LNCAP (cell line): ENCODE data around the gene PBX2.

Experiments
- TF ChIP-seq, protein P1 (sequence below): fragments of 450-650 bp; IDR thresholded peaks from 2 replicates; pipeline ENCODE4 v1.5.1; 2017; ENCODE audit warnings: mild to moderate bottlenecking

Gene PBX2

DNA sequence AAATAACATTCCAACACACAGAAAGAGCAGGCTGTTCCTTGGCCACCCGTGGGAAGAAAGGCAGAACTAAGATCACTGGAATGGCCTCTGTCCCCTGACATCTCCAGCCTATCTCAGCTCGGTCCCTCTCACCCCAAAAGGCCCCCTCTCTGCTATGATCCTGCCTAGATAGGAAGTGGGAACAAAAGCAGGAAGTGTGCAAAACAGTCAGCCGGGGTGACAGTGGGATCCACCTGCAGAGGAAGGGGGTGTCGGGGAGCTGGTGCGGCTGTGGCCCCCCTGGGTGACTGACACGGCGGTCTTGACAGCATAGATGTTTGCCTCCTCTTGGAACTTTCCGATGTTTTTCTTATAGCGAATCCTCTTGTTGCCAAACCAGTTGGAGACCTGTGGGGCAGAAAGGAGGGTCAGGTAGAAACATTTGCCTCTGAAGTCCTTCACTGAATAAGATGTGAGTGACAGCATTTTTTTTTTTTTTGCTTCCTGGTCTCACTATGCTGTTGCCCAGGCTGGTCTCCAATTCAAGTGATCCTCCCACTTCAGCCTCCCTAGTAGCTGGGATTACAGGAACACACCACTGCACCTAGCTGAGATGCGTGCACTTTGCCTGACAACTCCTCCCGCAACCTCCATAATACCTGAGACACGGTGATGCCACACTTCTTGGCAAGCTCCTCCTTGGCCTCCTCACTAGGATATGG, 2.8 kb downstream of the PBX2 start:
- TF ChIP-seq, protein P1, sequence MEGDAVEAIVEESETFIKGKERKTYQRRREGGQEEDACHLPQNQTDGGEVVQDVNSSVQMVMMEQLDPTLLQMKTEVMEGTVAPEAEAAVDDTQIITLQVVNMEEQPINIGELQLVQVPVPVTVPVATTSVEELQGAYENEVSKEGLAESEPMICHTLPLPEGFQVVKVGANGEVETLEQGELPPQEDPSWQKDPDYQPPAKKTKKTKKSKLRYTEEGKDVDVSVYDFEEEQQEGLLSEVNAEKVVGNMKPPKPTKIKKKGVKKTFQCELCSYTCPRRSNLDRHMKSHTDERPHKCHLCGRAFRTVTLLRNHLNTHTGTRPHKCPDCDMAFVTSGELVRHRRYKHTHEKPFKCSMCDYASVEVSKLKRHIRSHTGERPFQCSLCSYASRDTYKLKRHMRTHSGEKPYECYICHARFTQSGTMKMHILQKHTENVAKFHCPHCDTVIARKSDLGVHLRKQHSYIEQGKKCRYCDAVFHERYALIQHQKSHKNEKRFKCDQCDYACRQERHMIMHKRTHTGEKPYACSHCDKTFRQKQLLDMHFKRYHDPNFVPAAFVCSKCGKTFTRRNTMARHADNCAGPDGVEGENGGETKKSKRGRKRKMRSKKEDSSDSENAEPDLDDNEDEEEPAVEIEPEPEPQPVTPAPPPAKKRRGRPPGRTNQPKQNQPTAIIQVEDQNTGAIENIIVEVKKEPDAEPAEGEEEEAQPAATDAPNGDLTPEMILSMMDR, result no peak

DNA sequence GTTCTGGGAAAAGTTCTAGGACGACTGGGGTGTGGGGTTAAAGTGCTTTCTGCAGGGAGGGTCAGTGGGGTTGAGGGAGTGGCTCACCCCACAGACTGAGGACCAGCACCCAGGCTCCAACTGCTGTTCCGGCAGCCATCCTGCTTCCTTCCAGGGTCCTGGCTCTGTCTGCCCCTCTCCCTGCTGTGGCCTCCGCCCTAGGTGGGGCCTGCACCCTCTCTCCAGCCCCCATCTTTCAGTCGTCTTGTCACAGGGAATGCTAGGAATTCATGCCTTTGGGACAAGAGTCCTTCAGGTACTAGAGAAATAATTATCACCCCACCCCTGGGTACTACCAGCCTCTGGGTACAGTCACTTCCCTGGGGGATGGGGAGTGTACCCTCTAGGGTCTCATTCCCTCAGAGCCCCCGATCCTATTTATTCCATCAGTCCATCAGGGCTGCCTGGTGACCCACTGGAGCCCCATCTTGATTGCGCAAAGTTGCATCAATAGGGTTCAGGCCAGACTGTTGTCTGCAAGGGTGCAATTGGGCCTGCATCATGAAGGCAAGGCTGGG, 5.8 kb downstream of the PBX2 start, which contains the start of gene AGER:
AGER (minus strand) TSS at position 170 of the 557 bp plus-strand sequence; CDS start at position 139, 31 bp downstream.
- TF ChIP-seq, protein P1, result no peak

DNA sequence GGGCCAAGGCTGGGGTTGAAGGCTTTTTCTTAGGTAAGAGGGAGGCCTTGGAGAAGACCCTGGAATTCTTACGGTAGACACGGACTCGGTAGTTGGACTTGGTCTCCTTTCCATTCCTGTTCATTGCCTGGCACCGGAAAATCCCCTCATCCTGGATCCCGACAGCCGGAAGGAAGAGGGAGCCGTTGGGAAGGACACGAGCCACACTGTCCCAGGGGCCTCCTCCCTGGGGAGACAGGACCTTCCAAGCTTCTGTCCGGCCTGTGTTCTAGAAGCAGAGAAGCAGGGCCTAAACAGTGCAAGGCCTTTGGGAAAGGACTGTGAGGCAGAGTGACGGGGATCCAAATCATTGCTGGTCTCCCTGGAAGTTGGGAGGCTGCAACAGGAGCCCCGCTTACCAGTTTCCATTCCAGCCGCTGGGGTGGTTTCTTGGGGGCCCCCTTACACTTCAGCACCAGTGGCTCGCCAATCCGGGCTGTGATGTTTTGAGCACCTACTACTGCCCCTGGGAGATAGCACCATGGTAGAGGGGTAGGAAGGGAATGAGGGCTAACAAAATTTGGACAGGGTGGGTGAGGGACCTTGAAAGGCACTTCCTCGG, 6.4 kb downstream of the PBX2 start:
- TF ChIP-seq, protein P1, result no peak

DNA sequence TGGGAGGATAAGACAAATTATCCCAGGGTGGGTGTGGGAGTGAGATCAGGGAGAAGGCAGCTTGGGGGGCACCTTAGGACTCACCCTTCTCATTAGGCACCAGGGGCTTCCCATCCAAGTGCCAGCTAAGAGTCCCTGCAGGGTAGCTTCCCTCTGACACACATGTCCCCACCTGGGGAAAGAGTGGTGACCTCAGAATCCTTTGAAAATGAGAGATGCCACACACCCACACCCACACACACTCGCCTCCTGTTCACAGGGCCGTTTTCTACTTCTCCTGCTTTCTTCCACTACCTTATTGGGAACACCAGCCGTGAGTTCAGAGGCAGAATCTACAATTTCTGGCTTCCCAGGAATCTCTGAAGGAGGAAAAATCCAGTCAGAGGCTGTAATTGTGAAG, 7.0 kb downstream of the PBX2 start:
- TF ChIP-seq, protein P1, result no peak

DNA sequence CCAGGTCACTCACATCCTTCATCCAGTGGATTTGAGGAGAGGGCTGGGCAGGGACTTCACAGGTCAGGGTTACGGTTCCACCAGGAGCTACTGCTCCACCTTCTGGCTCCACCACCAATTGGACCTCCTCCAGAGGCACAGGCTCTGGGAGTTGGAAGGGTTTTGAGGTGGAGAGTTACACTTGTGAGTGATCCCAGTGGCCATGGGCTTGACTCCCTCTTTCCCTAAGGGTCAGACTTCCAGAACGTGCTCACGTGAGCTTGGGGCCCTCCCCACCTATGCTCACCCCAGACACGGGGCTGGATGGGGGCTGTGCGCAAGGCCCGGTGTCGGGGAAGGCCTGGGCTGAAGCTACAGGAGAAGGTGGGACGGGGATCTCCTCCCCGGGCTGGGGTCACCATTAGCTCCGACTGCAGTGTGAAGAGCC, 7.4 kb downstream of the PBX2 start:
- TF ChIP-seq, protein P1, result no peak

DNA sequence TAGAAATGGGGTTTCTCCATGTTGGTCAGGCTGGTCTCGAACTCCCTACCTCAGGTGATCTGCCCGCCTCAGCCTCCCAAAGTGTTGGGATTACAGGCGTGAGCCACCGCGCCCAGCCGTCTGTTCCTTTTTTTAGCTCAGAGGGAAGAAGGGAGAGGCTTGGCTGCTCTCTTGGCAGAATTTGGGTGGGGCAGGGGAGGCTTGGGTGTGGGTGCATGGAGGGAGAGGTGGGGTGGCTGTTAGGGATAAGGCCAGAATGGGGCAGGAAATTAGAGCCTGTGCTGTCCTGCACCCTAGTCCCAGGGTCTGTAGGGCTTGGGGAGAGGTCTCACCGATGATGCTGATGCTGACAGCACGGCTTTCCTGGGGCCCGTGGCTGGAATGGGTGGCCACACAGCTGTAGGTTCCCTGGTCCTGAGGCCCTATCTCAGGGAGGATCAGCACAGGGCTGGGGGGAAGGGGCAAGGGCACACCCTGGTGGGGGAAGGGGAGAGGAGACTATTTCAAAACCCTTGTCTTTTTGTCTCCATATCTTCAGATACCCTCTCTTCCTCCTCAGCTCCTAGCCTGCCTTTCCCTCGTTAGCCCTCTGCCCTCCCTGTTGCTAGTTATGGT, 8.0 kb downstream of the PBX2 start:
- TF ChIP-seq, protein P1, result no peak

DNA sequence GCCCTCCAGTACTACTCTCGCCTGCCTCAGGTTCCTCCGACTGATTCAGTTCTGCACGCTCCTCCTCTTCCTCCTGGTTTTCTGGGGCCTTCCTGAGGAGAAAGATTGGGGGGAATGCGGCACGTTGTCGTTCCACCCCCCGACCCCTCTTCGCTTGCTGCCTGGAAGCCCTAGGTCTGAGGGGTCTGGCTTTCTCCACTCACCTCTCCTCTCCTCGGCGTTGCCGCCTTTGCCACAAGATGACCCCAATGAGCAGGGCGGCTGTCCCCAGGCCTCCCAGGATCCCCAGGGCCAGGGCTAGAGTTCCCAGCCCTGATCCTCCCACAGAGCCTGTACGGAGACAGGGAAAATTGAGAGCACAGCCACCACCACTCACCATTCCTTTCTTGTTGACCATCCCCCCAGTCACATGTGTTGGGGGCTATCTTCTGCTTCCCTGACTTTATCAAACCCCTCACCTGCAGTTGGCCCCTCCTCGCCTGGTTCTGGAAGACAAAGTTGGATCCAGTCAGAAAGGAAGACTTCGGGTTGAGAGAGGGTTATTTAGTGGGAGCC, 8.8 kb downstream of the PBX2 start:
- TF ChIP-seq, protein P1, result no peak
